ENCODE results near the gene TP53BP1. TPM values are rescaled to one million over a fixed set of nuclear protein-coding genes. Genes with fewer than 3 reads are reported as not detected.

TP53BP1 gene
- total and polyA plus RNA-seq, 5 donors from 2014 or later: 3.9 to 42.1 (median 7.8) TPM

- H3K36me3 Mint-ChIP-seq: peaks cover 63% of the 10 kb centered on the region
- DNase-seq: no peak
- Histone ChIP-seq H3K36me3 (ENCODE audit: control insufficient read depth, insufficient read depth, low read length) (peaks cover 52% of the 10 kb centered on the region), H3K4me1 (ENCODE audit: control insufficient read depth, insufficient read depth, low read length, poor library complexity, severe bottlenecking) (no peaks in the 10 kb centered on the region), H3K4me3 (ENCODE audit: low read depth, low read length) (no peak overlapping the region), H3K9me3 (ENCODE audit: control insufficient read depth in 2 of 2, low read length in 2 of 2) (peaks cover 53 to 64% of the 10 kb centered on the region in 2 experiments), H3K27me3 (ENCODE audit: control insufficient read depth, insufficient read depth, low read length) (no peaks in the 10 kb centered on the region), H3K27ac (ENCODE audit: insufficient read depth, low read length, poor library complexity, severe bottlenecking) (no peak overlapping the region)
- H3K27ac Mint-ChIP-seq: no peak overlapping the region
- H3K4me3 Mint-ChIP-seq: no peak overlapping the region
- peaks cover 7 to 66% (median 28%) of the 10 kb centered on the region in 7 donors for H3K9me3 Mint-ChIP-seq
- H3K27me3 Mint-ChIP-seq: no peaks in the 10 kb centered on the region
- H3K4me1 Mint-ChIP-seq: peaks cover 0 to 6% (median 4%) of the 10 kb centered on the region in 4 donors
- ATAC-seq (ENCODE audit: low read depth in 2 of 2): no peak
These were observed 132.1 kb downstream of the TP53BP1 start for GRCh38 chr15:43360821-43361220.

Other genes starting within 250 kb of the TP53BP1 start
- not detected for gene TGM5, start 226.2 kb downstream of the TP53BP1 start, total RNA-seq
- gene TGM5, start 226.2 kb downstream of the TP53BP1 start, polyA plus RNA-seq: not detected
- not detected for gene TGM7, start 190.9 kb downstream of the TP53BP1 start, total RNA-seq
- not detected for gene TGM7, start 190.9 kb downstream of the TP53BP1 start, polyA plus RNA-seq
- gene LCMT2, start 162.6 kb downstream of the TP53BP1 start, total RNA-seq: 9.9 TPM
- 1 to 10 TPM; 2.9 to 7.9 (median 3.5) TPM for gene LCMT2, start 162.6 kb downstream of the TP53BP1 start, polyA plus RNA-seq
- 20.9 TPM for gene ZSCAN29, start 122.1 kb downstream of the TP53BP1 start, total RNA-seq
- 1 to 10 TPM; 5.0 to 7.7 (median 6.1) TPM for gene ZSCAN29, start 122.1 kb downstream of the TP53BP1 start, polyA plus RNA-seq
- gene TUBGCP4, start 122.1 kb downstream of the TP53BP1 start, total RNA-seq: 12.1 TPM
- 10 to 100 TPM; 10.2 to 12.2 (median 11.1) TPM for gene TUBGCP4, start 122.1 kb downstream of the TP53BP1 start, polyA plus RNA-seq
- gene MAP1A, start 24.5 kb upstream of the TP53BP1 start, total RNA-seq: 1.7 TPM
- gene MAP1A, start 24.5 kb upstream of the TP53BP1 start, polyA plus RNA-seq: under 1 TPM in 3 of 4 donors, not detected in 1; 0.01 to 0.16 (median 0.03) TPM
- 34.0 TPM for gene PPIP5K1, start 97.1 kb upstream of the TP53BP1 start, total RNA-seq
- 1 to 10 TPM; 4.3 to 7.1 (median 5.7) TPM for gene PPIP5K1, start 97.1 kb upstream of the TP53BP1 start, polyA plus RNA-seq
- gene CKMT1B, start 100.9 kb upstream of the TP53BP1 start, total RNA-seq: not detected
- not detected for gene CKMT1B, start 100.9 kb upstream of the TP53BP1 start, polyA plus RNA-seq
- gene STRC, start 125.6 kb upstream of the TP53BP1 start, total RNA-seq: 1.5 TPM
- not detected for gene STRC, start 125.6 kb upstream of the TP53BP1 start, polyA plus RNA-seq
- 6.3 TPM for gene CATSPER2, start 155.7 kb upstream of the TP53BP1 start, total RNA-seq
- gene CATSPER2, start 155.7 kb upstream of the TP53BP1 start, polyA plus RNA-seq: 1 to 10 TPM in 1 of 4 donors, under 1 TPM in 3; 0.17 to 1.5 (median 0.51) TPM
- gene CKMT1A, start 200.7 kb upstream of the TP53BP1 start, total RNA-seq: not detected
- gene CKMT1A, start 200.7 kb upstream of the TP53BP1 start, polyA plus RNA-seq: not detected

Data from CD4-positive, CD25-positive, alpha-beta regulatory T cell (primary cell).